ENCODE results near the gene ANKZF1.

Gene ANKZF1

GRCh38 chr2:219281588-219281987, 52.0 kb downstream of the ANKZF1 start:
- no peak for DNase-seq (ENCODE audit: low read depth in 2 of 2)

- DNase-seq (ENCODE audit: low read depth in 2 of 2): no peak
These were observed 52.8 kb downstream of the ANKZF1 start for GRCh38 chr2:219282375-219282774.

GRCh38 chr2:219282943-219283581, 53.5 kb downstream of the ANKZF1 start:
- DNase-seq (ENCODE audit: low read depth in 2 of 2): no peak

- DNase-seq (ENCODE audit: low read depth in 2 of 2): no peak
These were observed 55.1 kb downstream of the ANKZF1 start for GRCh38 chr2:219284501-219285372.

- no peak for DNase-seq (ENCODE audit: low read depth in 2 of 2)
These were observed 55.7 kb downstream of the ANKZF1 start for GRCh38 chr2:219285373-219285735.

GRCh38 chr2:219285894-219286425, 56.4 kb downstream of the ANKZF1 start:
- DNase-seq (ENCODE audit: low read depth in 2 of 2): no peak
